Medulla oblongata (tissue), 1 donor: ENCODE measurements around the gene LEAP2.
A peak's percentile ranks its signal among the peaks of the same experiment; 100 is the strongest.

ENCODE experiments used
- DNase-seq: peaks from one replicate; pipeline ENCODE4 v3.0.0-alpha.2; 2015; ENCODE audit errors: extremely low spot score

Gene LEAP2

DNA sequence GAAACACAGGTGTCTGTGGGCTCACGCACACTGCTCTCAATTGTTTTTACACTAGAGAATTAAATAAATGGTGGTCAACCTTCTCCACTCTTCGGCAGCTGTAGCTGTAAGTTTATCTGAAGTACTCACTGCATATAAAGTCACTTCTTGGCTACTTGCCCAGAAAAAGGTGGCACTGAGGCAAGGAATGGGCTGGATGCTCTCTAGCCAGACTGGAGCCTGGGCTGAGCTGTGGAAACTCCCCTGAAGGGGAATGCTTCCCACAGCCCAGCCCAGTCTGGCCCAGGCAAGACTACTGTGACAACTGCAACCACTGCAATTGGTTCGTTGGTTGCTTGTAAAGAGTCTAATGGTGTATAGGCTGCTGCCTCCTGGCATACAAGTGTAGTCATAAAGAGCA, 4.5 kb downstream of the LEAP2 start:
- DNase-seq, result peak; percentile 65

DNA sequence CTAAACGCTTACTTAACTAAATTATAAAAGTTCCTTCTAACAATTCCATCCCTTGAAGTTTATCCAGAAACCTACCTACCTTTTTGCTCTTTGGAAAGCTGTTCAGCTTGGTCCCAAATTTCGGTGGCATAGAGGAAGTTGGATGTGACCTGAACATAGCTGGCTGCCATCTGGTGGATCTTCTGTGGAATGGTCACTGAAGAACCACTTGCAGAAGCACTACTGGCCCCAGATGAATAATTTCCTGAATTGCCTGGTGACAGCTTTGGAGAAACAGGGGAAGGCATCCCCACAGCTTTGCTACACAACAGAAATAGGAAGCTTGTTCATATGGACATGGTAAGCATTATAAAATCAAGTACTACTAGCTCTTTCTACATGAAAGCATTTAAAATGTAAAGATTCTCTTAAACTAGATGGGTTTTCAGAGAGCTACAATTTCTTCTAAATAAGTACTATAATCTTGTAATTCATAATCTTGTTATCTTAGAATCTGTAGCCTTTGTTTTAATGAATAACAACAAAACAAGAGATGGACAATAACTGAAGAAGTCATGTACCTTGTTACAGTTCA, 9.9 kb downstream of the LEAP2 start:
- peak; percentile 91 for DNase-seq

DNA sequence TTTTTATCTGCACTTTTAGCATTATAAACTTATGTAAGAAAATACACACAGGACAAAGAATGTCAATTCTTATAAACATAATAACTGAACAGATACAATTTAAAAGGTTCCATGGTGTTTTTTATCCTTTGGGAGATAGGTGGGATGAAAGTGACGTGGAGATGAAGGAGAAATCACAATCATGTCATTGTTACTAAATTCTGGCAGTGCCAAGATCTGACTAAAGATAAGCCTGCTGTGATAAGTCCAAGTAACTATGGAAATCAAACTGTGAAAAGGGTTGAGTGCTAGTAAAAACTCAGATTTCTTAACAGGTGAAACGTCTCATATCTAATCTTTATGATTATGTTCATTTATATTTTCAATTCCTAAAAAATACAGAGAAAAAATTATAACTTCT, 11.1 kb downstream of the LEAP2 start:
- no peak for DNase-seq

DNA sequence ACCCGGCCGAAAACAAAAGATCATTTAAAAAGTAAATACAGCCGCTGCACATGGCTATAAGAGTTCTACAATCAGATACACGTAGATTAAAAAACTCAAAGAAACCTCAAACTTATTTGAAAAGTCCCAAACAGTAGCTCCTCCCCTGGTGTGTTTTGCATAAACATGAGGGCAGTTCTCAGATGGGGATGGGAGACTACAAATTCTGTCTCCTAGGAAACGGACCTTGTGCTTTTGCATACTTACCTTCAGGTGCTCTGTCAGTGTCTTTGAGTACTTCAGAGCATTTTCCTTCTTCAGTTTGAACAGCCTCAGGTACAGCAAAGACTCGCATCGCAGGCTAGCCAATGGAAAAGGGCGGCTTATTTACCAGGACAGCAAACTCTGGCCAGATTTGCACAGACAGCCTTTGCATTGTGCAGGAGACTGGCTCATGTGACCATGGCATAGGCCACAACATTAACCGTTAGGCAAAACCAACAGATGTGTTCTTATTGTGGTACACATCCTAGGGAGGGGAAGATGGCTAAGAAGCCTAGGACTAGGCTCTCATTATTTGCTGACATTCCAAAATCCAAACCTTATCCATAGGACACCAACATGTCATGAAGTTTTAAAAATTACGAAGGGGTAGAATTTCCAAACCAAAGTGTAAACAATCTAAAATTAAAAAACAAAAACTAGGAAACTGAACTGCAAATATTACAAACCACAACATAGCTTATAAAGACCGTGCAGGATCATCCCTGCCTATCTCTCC, 12.8 kb downstream of the LEAP2 start:
- peak; percentile 38 for DNase-seq

DNA sequence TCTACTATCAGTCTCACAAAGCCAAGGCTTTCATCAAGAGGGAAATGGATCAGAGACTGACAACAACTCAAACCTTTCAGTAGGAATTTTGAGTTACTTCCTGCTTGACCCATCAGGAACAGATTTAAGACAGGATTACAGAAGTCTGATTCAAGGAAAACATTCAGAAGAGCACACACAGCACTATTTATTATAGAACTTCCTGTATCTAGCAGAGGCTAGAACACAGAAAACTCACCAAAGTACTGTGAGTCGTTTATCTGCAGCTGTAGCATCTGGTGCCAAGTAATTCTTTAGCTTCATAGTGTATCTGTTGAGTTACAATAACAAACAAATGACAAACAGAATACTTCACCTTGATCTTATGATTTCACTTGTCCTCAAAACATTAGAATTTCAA, 13.8 kb downstream of the LEAP2 start:
- peak; percentile 27 for DNase-seq

DNA sequence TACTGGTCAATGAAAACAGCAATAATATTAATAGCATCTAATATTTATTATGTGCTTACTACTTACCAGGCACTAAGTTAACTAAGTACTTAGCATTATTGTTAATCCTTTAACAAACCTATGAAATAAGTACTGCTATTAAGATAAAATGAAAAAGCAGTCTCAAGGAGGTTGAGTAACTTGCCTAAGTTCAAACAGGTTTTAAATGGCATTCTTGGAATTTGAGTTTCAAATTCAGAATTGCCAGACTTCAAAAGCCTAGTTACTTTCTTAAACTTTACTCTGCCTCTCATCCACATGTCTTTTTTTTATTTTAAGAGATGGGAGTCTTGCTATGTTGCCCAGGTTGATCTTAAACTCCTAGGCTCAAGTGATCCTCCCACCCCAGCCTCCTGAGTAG, 16.0 kb downstream of the LEAP2 start:
- no peak for DNase-seq

GRCh38 chr5:132890817-132891216, 17.3 kb downstream of the LEAP2 start:
- no peak for DNase-seq

DNA sequence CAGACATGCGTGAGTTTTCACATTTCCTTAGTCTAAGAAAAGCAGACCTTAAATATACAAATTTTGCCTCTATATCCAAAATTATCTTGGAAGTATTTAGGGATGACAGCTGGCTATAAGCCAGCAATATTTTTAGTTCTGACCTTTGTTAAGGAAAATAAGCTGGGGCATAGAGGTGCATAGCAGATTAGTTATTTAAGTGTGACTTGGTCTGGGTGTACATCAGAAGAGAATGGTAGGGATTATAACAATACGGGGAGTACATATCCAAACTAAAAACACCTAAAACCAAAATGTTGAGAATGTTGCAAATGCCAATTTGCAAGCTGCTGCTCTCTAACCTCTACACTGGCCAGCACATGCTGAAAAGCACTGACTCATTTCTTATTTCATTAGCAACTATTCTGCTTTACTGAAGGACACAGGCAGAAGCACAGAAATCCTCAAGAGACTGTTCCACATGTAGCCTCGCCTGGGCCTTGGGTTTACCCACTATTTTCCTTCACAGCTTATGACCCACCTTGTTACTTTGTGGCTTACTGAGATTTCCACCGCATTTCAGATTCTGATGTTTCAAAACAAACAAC, 22.3 kb downstream of the LEAP2 start:
- no peak for DNase-seq

- no peak for DNase-seq
Measured at GRCh38 chr5:132896685-132897084, 23.2 kb downstream of the LEAP2 start.

GRCh38 chr5:132898094-132898493, 24.6 kb downstream of the LEAP2 start:
- no peak for DNase-seq

- no peak for DNase-seq
Measured at GRCh38 chr5:132901036-132901435, 27.6 kb downstream of the LEAP2 start.

- no peak for DNase-seq
Measured at GRCh38 chr5:132901730-132902129, 28.3 kb downstream of the LEAP2 start.

- DNase-seq, result no peak
Measured at GRCh38 chr5:132905938-132906337, 32.5 kb downstream of the LEAP2 start.

- no peak for DNase-seq
Measured at GRCh38 chr5:132907161-132907560, 33.7 kb downstream of the LEAP2 start.

- DNase-seq, result no peak
Measured at GRCh38 chr5:132909702-132910101, 36.2 kb downstream of the LEAP2 start.

DNA sequence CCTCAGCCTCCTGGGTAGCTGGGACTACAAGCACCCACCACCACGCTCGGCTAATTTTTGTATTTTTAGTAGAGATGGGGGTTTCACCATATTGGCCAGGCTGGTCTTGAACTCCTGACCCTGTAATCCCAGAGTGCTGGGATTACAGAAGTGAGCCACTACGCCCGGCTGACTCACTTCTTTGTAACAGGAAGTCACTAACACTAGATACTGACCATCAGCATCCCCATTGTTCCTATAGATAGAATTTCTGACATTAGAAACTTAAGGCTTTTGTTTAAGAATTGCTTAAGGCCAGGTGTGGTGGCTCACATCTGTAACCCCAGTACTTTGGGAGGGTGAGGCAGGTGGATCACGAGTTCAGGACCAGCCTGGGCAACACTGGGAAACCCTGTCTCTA, 42.2 kb downstream of the LEAP2 start:
- no peak for DNase-seq

DNA sequence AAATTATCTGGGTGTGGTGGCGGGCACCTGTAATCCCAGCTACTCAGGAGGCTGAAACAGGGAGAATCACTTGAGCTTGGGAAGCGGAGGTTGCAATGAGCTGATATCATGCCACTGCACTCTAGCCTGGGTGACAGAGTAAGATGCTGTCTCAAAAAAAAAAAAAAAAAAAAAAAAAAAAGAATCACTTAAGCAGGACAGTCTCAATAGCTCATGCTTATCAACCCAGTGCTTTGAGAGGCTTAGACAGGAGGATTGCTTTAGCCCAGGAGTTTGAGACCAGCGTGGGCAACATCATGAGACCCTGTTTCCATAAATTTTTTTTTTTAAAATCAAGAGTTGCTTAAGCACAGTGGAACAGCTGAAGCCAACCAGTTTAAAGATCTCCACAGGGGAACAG, 42.6 kb downstream of the LEAP2 start:
- no peak for DNase-seq
